ENCODE data around the gene PARP1.
A peak's percentile ranks its signal among the peaks of the same experiment; 100 is the strongest.
"Not testable (repeated sequence)": the region's sequence is repeated elsewhere in the genome, so short reads cannot be mapped to it uniquely, and the experiment has no call there.

The PARP1 gene

DNA sequence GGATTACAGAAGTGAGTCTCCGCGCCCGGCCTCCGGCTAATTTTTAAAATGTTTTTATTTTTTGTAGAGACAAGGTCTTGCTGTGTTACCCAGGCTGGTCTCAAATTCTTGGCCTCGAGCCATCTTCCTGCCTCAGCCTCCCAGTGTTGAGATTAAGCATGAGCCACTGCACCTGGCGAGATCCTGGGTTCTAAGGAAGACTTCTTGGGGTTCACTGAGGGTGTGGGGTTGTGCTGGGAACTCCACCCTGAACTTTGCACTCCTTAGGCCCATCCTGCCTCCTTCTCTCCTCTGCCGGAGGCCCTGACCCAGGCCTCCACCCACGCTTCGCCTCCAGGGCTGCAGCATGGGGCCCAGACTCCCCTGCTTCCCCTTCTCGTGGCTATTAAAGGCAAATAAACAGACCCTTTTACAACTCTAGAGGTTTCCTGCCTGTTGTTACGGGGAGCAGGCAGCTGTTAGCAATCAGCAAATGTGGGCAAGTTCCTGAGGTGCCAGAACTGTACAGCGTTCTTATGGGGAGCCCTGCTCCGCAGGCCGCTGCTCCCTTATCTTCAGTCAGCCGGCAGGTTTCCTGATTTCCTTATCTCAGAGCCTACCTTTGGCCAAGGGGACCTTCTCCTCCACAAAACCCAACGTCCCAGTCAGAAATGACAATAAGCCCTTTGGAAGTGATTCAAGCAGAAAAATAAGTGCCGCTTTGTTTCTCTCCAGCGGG, 57.9 kb downstream of the PARP1 start:
- DNase-seq, result no peak

DNA sequence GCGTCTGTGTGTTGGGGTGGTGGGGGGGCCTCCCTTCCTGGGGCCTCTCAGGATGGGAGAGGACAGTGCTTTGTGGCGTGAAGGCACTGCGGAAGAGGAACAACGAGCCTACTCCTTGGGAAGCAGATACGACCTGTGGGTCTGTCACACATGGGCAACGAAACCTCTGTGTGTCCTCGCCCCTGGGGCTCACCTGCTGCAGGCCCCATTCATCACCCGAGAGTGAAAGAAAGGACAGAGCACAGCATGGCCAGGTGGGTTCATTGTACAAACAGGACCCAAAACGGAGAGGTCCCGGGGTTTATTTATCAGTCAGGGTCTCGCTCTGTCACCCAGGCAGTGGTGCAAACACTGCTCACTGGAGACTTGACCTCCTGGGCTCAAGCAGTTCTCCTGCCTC, 58.8 kb downstream of the PARP1 start:
- no peak for DNase-seq

DNA sequence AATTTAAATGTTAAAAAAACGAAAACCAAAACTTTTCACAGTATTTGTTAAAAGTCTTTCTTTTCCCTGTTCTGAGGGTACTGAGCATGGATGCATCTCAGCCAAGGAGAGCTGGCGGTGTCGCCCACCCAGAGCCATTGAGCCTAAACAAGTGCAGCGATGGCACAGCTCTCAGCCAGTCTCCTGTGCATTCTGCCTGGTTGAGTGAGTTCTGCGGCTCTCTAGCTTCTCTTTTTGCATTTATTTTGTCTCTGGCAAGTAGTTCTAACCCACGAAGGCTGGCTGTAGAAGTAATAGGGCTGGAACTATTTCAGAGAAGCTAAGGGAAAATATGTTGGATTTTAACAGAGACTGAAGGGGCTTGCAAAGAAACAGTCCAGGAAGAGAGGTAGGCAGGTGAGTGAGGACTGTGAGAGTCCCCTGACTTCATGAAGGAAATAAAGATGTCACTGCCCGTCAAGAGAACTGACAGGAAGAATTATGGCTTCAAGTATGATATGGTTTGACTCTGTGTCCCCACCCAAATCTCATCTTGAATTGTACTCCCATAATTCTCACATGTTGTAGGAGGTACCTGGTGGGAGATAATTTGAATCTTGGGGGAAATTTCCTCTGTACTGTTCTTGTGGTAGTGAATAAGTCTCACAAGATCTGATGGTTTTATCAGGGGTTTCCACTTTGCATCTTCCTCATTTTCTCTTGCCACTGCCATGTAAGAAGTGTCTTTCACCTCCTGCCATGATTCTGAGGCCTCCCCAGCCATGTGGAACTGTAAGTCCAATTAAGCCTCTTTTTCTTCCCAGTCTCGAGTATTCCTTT, 63.2 kb downstream of the PARP1 start:
- DNase-seq, result no peak

DNA sequence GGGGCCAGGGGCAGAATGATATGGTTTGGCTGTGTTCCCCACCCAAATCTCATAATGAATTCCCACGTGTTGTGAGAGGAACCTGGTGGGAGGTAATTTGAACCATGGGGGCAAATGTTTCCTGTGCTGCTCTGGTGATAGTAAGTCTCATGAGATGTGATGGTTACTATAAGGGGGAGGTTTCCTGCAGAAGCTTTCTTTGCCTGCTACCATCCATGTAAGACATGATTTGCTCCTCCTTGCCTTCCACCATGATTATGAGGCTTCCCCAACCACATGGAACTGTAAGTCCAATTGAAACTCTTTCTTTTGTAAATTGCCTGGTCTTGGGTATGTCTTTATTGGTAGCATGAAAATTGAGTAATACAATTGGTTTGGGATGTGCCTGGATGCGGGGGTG, 65.2 kb downstream of the PARP1 start:
- no peak for DNase-seq

DNA sequence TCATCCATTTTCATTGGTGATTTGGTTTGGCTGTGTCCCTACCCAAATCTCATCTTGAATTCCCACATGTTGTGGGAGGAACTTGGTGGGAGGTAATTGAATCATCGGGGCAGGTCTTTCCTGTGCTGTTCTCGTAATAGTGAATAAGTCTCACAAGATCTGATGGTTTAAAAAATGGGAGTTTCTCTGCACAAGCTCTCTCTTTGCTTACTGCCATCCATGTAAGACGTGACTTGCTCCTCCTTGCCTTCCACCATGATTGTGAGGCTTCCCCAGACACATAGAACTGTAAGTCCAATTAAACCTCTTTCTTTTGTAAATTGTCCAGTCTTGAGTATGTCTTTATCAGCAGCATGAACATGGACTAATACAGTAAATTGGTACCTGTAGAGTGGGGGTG, 67.8 kb downstream of the PARP1 start:
- DNase-seq, result not testable (repeated sequence)

DNA sequence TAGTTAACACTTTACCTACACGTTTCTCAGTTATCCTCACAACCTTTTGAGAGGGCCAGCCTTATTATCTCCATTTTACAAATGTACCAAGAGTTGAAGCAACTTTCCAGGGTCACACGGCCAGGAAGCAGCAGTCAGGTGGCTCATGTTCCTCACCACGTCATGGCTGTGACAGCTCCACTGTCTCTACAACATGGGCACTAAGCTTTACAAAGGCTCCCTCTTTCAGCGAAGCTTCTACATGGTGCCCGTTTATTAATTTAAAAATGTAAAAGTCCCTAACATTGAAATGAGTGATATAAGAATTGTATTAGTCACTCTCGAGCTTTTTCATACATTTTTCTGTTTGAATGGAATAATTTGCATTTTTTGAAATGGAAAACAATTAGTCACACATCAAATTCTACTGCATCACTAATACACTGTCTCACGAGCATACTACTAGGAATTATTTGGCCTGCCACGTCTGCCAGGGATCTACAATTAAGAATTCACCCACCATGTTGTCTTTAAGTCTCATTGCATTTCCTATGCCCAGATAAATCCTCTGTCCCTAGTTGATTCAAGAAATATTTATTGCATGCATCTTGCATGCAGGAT, 70.5 kb downstream of the PARP1 start:
- DNase-seq, result peak; percentile 9

DNA sequence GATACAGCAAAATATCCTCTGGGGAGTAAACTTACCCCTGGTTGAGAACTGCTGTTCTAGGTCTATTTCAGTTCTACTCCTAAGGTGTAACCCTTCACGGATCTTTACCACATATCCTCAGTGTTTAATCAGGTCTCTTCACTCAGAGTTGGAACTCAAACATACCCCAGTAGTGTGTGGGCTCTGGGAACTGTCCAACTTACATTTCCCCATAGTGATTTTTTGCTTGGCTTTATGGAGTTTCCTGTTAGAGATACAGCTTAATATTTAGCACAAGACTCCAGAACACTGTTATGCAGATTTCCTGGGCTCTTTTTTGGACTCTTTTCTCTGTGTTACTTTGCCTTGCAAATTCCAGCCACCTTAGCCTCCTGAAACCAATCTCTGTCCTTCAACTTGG, 72.2 kb downstream of the PARP1 start:
- DNase-seq, result no peak

DNA sequence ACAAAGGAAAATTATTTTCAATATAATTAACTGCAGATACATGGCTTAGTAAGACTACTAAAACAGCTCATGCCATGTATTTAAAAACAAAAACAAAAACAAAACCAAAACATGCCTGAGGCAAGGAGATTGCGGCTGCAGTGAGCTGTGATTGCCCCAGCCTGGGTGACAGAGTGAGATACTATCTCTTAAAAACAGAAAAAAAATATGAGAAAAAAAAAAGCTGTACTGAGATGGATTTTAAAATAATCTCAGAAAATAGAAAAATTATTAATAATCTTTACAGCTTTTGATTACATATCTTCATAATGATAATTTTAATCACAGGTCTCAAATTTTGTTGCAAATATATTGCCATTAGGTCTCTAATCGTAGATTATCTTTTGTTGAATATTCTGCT, 74.9 kb downstream of the PARP1 start:
- DNase-seq, result no peak

DNA sequence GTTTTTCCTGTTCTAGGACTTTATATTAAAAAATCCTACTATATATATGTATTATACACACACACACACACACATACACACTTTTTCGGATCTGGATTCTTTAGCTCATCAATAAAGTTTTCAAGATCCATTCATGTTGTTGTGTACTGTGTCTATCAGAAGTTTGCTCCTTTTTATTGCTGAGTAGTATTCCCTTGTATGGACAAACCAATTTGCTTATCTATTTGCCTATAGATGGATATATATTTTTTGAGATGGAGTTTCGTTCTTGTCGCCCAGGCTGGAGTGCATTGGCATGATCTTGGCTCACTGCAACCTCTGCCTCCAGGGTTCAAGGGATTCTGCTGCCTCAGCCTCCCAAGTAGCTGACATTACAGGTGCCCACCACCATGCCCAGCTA, 78.7 kb downstream of the PARP1 start:
- DNase-seq, result no peak

DNA sequence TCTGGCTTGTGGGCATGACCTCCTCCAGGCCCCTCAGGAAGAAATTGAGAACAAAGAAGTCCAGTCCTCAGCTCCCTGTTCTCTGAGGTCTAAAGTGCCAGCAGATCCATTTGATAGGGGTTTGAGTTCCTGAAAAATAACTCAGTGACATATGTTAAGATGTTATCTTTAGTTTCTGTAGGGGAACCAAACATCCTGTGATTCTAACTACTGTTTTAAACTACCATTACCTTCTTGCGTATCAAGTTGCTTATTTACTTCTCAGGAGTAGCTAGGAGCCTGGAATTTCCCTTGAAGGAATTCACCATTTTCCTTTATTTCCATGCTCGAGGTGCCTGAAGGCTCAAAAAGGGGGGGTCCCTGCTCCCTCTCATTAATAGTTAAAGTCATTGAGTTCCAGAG, 80.1 kb downstream of the PARP1 start:
- no peak for DNase-seq

DNA sequence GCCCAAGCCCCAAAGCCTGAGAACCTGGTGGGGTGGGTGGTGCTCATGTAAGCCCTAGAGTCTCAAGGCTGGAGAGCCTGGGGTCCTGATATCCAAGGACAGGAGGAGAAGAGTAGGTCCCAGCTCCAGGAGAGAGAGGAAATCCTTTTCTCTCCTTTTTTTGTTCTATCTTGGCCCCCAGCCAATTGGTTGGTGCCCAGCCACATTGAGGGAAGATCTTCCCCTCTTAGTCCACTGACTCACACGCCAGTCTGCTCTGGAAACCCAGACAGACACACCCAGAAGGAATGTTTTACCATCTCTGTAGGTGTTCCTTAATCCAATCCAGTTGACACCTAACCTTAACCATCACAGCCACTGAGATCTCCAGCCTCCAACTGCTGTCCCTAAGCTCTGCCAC, 82.7 kb downstream of the PARP1 start:
- peak; percentile 21 for DNase-seq

DNA sequence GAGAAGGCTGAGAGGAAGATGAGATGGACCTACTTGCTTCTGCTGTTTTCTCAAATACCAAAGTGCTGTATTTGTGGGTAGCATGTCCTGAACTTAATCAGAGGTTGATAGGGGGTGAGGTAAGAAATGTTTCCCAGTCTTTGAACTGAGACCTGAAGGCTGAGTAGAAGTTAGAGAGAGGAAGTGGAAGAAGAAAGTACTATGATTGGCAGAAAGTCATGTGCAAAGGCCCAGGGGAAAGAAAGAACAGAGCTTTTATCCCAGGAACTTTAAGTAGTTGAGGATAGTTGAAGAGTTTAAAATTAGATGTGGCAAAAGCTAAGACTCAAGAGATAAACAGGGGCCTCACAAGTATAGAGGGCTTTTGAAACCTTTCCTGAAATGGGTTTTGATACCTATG, 83.4 kb downstream of the PARP1 start:
- DNase-seq, result no peak

DNA sequence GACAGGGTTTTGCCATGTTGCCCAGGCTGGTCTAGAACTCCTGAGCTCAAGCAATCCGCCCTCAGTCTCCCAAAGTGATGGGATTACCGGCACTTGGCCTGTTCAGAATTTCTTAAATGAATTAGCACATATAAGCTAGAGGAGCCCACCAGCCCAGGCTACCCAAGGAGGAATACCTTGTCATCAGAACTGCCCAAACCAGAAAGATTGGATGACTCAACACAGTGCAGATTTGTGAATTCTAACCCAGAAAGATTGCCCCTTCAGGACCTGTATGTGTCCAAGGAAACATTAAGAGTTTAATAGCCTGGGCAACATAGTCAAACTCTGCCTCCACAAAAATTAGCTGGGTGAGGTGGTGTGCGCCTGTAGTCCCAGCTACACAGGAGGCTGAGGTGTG, 84.9 kb downstream of the PARP1 start:
- no peak for DNase-seq

DNA sequence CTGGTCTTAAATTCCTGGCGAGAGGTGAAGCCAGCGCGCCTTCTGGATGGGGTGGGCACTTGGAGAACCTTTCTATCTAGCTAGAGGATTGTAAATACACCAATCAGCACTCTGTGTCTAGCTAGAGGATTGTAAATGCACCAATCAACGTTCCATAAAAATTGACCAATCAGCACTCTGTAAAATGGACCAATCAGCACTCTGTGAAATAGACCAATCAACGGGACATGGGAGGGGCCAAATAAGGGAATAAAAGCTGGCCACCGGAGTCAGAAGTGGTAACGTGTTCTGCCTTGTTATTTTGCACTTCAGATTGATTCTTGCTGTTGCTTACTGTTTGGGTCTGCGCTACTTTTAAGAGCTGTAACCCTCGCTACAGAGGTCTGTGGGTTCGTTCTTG, 87.0 kb downstream of the PARP1 start:
- no peak for DNase-seq

DNA sequence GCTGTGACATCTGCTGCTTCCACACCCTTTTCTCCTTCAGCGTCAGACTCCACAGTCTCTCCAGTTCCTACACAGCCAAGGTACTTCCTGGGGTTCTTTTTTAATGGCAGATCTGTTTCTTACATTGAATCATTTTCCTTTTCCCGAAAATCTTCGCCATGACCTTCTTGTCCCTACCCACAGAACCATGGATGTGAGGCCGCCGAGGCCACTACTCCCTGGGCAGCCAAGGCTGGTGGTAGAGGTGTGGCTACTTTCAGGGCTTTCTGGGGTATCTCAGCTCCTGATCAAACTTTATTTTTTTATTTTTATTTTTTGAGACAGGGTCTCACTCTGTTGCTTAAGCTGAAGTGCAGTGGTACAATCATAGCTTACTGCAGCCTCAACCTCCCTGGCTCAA, 89.4 kb downstream of the PARP1 start:
- no peak for DNase-seq

DNA sequence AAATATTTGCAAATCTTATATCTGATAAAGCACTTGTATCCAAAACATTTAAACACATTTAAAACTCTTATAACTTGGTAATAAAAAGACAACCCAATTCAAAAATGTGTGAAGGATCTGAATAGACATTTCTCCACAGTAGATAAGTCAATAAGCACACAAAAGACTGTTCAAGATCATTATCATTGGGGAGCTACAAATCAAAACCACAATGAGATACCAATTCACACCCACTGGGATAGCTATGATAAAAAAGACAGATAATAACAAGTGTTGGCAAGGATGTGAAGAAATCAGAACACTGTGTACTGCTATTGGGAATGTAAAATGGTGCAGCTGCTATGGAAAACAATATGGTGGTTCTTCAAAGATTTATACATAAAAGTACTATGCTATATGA, 93.8 kb downstream of the PARP1 start:
- DNase-seq, result no peak

DNA sequence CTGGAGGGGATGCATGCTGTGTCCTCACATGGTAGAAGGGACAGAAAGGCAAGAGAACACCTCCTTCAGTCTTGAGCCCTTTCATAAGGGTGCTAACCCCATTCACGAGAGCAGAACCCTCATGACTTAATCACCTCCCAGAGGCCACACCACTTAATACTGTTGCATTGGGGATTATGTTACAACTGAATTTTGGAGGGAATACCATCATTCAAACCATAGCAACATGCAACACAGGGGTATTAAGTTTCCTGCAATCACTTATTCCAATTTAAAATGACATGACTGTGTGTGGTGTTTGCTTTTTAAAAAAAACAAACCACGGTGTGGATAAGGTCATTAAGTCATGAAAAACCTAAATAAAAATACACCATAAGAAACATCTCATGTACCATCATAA, 95.8 kb downstream of the PARP1 start:
- DNase-seq, result no peak

DNA sequence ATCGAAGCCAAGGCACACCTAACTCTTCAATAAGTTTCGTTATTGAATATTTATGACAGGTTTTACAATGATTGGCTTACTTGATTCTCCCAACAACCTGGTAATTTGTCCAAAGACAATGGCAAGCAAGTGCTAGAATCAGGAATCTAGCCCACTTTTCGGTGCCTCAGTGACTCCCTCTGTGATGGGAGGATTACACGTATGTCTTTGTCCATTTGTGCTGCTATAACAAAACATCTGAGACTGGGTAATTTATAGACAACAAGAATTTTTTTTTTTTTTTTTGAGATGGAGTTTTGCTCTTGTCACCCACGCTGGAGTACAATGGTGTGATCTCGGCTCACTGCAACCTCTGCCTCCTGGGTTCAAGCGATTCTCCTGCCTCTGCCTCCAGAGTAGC, 96.5 kb downstream of the PARP1 start:
- no peak for DNase-seq
